Activated CD4-positive, alpha-beta T cell treated with anti-CD3 and anti-CD28 coated beads, Interleukin-2, amount 10 ng/mL, durations not matched to agents 7 days and 5 days (primary cell): Measurements from ENCODE around the gene SS18. TPM values are rescaled to one million over a fixed set of nuclear protein-coding genes. Genes with fewer than 3 reads are reported as not detected.

Experiments
- CTCF ChIA-PET: fragments of 350-600 bp; sonication (Branson Sonifier 250); formaldehyde crosslinking; loops from one replicate; lab custom pipeline; 2021; ENCODE audit warnings: antibody characterized with exemption; lab: Charles Lee
- POLR2A ChIA-PET: fragments of 350-600 bp; sonication (Branson Sonifier 250); formaldehyde crosslinking; loops from one replicate; lab custom pipeline; 2021; ENCODE audit warnings: antibody characterized with exemption; lab: Charles Lee
- DNase-seq: peaks from one replicate; pipeline ENCODE4 v3.0.0-alpha.2; 2020
- H3K27ac Mint-ChIP-seq: one replicate; pipeline ENCODE4 v1.8.0; 2021; ENCODE audit warnings: mild to moderate bottlenecking, moderate library complexity, mixed read lengths
- H3K27me3 Mint-ChIP-seq: one replicate; pipeline ENCODE4 v1.8.0; 2021; ENCODE audit warnings: mixed read lengths
- H3K36me3 Mint-ChIP-seq: one replicate; pipeline ENCODE4 v1.8.0; 2021; ENCODE audit warnings: low read depth, mixed read lengths
- H3K4me1 Mint-ChIP-seq: one replicate; pipeline ENCODE4 v1.8.0; 2021; ENCODE audit warnings: mixed read lengths
- H3K4me3 Mint-ChIP-seq: one replicate; pipeline ENCODE4 v1.8.0; 2021; ENCODE audit warnings: mild to moderate bottlenecking, moderate library complexity, mixed read lengths
- H3K9me3 Mint-ChIP-seq: one replicate; pipeline ENCODE4 v1.8.0; 2021; ENCODE audit warnings: mixed read lengths
- total RNA-seq, 2 experiments: library from RNA; stranded (reverse); gene quantifications; one replicate each; pipeline ENCODE4 v1.2.3, GENCODE V29; 2021

SS18 gene
- total RNA-seq, 2 experiments from 2014 or later, result 72.6 to 82.6 TPM

GRCh38 chr18:26014462-26014861 is 76.0 kb downstream of the SS18 start:
- no peak for DNase-seq
- Mint-ChIP-seq H3K9me3 (no peaks in the 10 kb centered on the region), H3K27ac (no peak overlapping the region), H3K4me3 (no peak overlapping the region), H3K36me3 (peaks cover 42% of the 10 kb centered on the region), H3K27me3 (no peaks in the 10 kb centered on the region), H3K4me1 (peaks cover 4% of the 10 kb centered on the region)
- POLR2A ChIA-PET, result no interaction called here
- CTCF ChIA-PET, result interaction anchor here (1.3 kb wide), 1 partner anchor 79 kb away, joined by 3 read pairs; no protein-coding TSS in a partner anchor

- peaks cover 12% of the 10 kb centered on the region for H3K36me3 Mint-ChIP-seq
- no peaks in the 10 kb centered on the region for H3K9me3 Mint-ChIP-seq
- H3K4me1 Mint-ChIP-seq, result no peaks in the 10 kb centered on the region
- no peaks in the 10 kb centered on the region for H3K27me3 Mint-ChIP-seq
- DNase-seq, result no peak
- no peak overlapping the region for H3K4me3 Mint-ChIP-seq
- POLR2A ChIA-PET, result interaction anchor here (0.7 kb wide), 1 partner anchor 200 kb away, joined by 3 read pairs; no protein-coding TSS in a partner anchor
- CTCF ChIA-PET, result no interaction called here
- no peak overlapping the region for H3K27ac Mint-ChIP-seq
Measured at GRCh38 chr18:26008619-26009018, 81.8 kb downstream of the SS18 start.

- ChIA-PET CTCF (no interaction called here), POLR2A (no interaction called here)
- Mint-ChIP-seq H3K36me3 (peaks cover 12% of the 10 kb centered on the region), H3K27me3 (no peaks in the 10 kb centered on the region), H3K4me3 (no peak overlapping the region), H3K27ac (no peak overlapping the region), H3K9me3 (no peaks in the 10 kb centered on the region), H3K4me1 (no peaks in the 10 kb centered on the region)
- DNase-seq, result no peak
Measured at GRCh38 chr18:26008096-26008495, 82.3 kb downstream of the SS18 start.

GRCh38 chr18:26005950-26006349 is 84.5 kb downstream of the SS18 start:
- Mint-ChIP-seq H3K4me1 (no peaks in the 10 kb centered on the region), H3K27ac (no peak overlapping the region), H3K27me3 (no peaks in the 10 kb centered on the region), H3K36me3 (peaks cover 5% of the 10 kb centered on the region), H3K4me3 (no peak overlapping the region), H3K9me3 (no peaks in the 10 kb centered on the region)
- DNase-seq, result no peak
- POLR2A ChIA-PET, result no interaction called here
- CTCF ChIA-PET, result interaction anchor here (0.7 to 0.8 kb wide), 2 partner anchors 23 to 332 kb away, joined by 3 read pairs; no protein-coding TSS in a partner anchor

- peaks cover 2% of the 10 kb centered on the region for H3K36me3 Mint-ChIP-seq
- POLR2A ChIA-PET, result no interaction called here
- no peaks in the 10 kb centered on the region for H3K27me3 Mint-ChIP-seq
- H3K9me3 Mint-ChIP-seq, result no peaks in the 10 kb centered on the region
- CTCF ChIA-PET, result interaction anchor here (0.8 kb wide), 1 partner anchor 22 kb away, joined by 3 read pairs; no protein-coding TSS in a partner anchor
- no peak overlapping the region for H3K4me3 Mint-ChIP-seq
- no peak overlapping the region for H3K27ac Mint-ChIP-seq
- H3K4me1 Mint-ChIP-seq, result no peaks in the 10 kb centered on the region
- no peak for DNase-seq
Measured at GRCh38 chr18:26004832-26005231, 85.6 kb downstream of the SS18 start.

- POLR2A ChIA-PET, result no interaction called here
Measured at GRCh38 chr18:26003817-26004216, 86.6 kb downstream of the SS18 start.

GRCh38 chr18:26003356-26003755 is 87.1 kb downstream of the SS18 start:
- ChIA-PET CTCF (interaction anchor here (0.9 kb wide), 1 partner anchor 194 kb away, joined by 3 read pairs; no protein-coding TSS in a partner anchor), POLR2A (no interaction called here)
- H3K4me3 Mint-ChIP-seq, result no peak overlapping the region
- H3K27ac Mint-ChIP-seq, result no peak overlapping the region
- no peaks in the 10 kb centered on the region for H3K4me1 Mint-ChIP-seq
- H3K36me3 Mint-ChIP-seq, result no peaks in the 10 kb centered on the region
- DNase-seq, result no peak
- no peaks in the 10 kb centered on the region for H3K9me3 Mint-ChIP-seq
- H3K27me3 Mint-ChIP-seq, result no peaks in the 10 kb centered on the region

More at GRCh38 chr18:26003817-26004216, 86.6 kb downstream of the SS18 start:
- H3K27ac Mint-ChIP-seq, result no peak overlapping the region
- DNase-seq, result no peak
- no peaks in the 10 kb centered on the region for H3K9me3 Mint-ChIP-seq
- no peaks in the 10 kb centered on the region for H3K4me1 Mint-ChIP-seq
- no peaks in the 10 kb centered on the region for H3K27me3 Mint-ChIP-seq
- H3K4me3 Mint-ChIP-seq, result no peak overlapping the region
- no peaks in the 10 kb centered on the region for H3K36me3 Mint-ChIP-seq
- CTCF ChIA-PET, result interaction anchor here (0.9 kb wide), 1 partner anchor 193 kb away, joined by 3 read pairs; no protein-coding TSS in a partner anchor

- H3K36me3 Mint-ChIP-seq, result no peaks in the 10 kb centered on the region
- no peaks in the 10 kb centered on the region for H3K4me1 Mint-ChIP-seq
- H3K27ac Mint-ChIP-seq, result no peak overlapping the region
- no peak for DNase-seq
- H3K4me3 Mint-ChIP-seq, result no peak overlapping the region
- ChIA-PET CTCF (no interaction called here), POLR2A (no interaction called here)
- no peaks in the 10 kb centered on the region for H3K27me3 Mint-ChIP-seq
- no peaks in the 10 kb centered on the region for H3K9me3 Mint-ChIP-seq
Measured at GRCh38 chr18:26002375-26002910, 88.0 kb downstream of the SS18 start.

- H3K9me3 Mint-ChIP-seq, result no peaks in the 10 kb centered on the region
- no peak for DNase-seq
- CTCF ChIA-PET, result no interaction called here
- H3K27ac Mint-ChIP-seq, result no peak overlapping the region
- no peak overlapping the region for H3K4me3 Mint-ChIP-seq
- no peaks in the 10 kb centered on the region for H3K4me1 Mint-ChIP-seq
- POLR2A ChIA-PET, result no interaction called here
- no peaks in the 10 kb centered on the region for H3K27me3 Mint-ChIP-seq
- no peaks in the 10 kb centered on the region for H3K36me3 Mint-ChIP-seq
Measured at GRCh38 chr18:25998461-25998860, 92.0 kb downstream of the SS18 start.

- CTCF ChIA-PET, result no interaction called here
- H3K4me3 Mint-ChIP-seq, result no peak overlapping the region
- no peaks in the 10 kb centered on the region for H3K4me1 Mint-ChIP-seq
- peaks cover 1% of the 10 kb centered on the region for H3K27me3 Mint-ChIP-seq
- POLR2A ChIA-PET, result no interaction called here
- H3K36me3 Mint-ChIP-seq, result no peaks in the 10 kb centered on the region
- no peak overlapping the region for H3K27ac Mint-ChIP-seq
- DNase-seq, result no peak
- H3K9me3 Mint-ChIP-seq, result no peaks in the 10 kb centered on the region
Measured at GRCh38 chr18:25992566-25992965, 97.8 kb downstream of the SS18 start.

- no peaks in the 10 kb centered on the region for H3K36me3 Mint-ChIP-seq
Measured at GRCh38 chr18:25990473-25990872, 99.9 kb downstream of the SS18 start.

GRCh38 chr18:25985707-25986394 is 104.6 kb downstream of the SS18 start:
- Mint-ChIP-seq H3K36me3 (no peaks in the 10 kb centered on the region), H3K27me3 (peaks cover 3% of the 10 kb centered on the region), H3K9me3 (peaks cover 3% of the 10 kb centered on the region), H3K27ac (no peak overlapping the region), H3K4me3 (no peak overlapping the region), H3K4me1 (no peaks in the 10 kb centered on the region)
- ChIA-PET POLR2A (no interaction called here), CTCF (interaction anchor here (0.6 kb wide), 1 partner anchor 29 kb away, joined by 3 read pairs; no protein-coding TSS in a partner anchor)
- DNase-seq, result no peak

More at GRCh38 chr18:25990473-25990872, 99.9 kb downstream of the SS18 start:
- Mint-ChIP-seq H3K27ac (no peak overlapping the region), H3K4me3 (no peak overlapping the region), H3K4me1 (no peaks in the 10 kb centered on the region), H3K27me3 (peaks cover 3% of the 10 kb centered on the region), H3K9me3 (no peaks in the 10 kb centered on the region)
- ChIA-PET POLR2A (no interaction called here), CTCF (no interaction called here)
- DNase-seq, result no peak

GRCh38 chr18:25983730-25984129 is 106.7 kb downstream of the SS18 start:
- H3K9me3 Mint-ChIP-seq, result peaks cover 3% of the 10 kb centered on the region
- ChIA-PET POLR2A (no interaction called here), CTCF (no interaction called here)
- H3K4me1 Mint-ChIP-seq, result no peaks in the 10 kb centered on the region
- H3K4me3 Mint-ChIP-seq, result no peak overlapping the region
- peaks cover 3% of the 10 kb centered on the region for H3K27me3 Mint-ChIP-seq
- no peak for DNase-seq
- no peaks in the 10 kb centered on the region for H3K36me3 Mint-ChIP-seq
- no peak overlapping the region for H3K27ac Mint-ChIP-seq
